NCI-H345 treated with DMSO at 0.1 percent for 48 hours (cell line): ENCODE measurements around the gene SLC6A5.

Source experiments
- DNase-seq: peaks from one replicate; lab custom pipeline; 2025; ENCODE audit not compliant: unreplicated experiment; lab: John Stamatoyannopoulos, UW

Gene SLC6A5

GRCh38 chr11:20596205-20597153, 2.9 kb upstream of the SLC6A5 start:
- DNase-seq, result no peak

- no peak for DNase-seq
These were observed 2.2 kb upstream of the SLC6A5 start for GRCh38 chr11:20597154-20597679.

- DNase-seq, result no peak
These were observed 1.5 kb upstream of the SLC6A5 start for GRCh38 chr11:20597680-20598484.

DNA sequence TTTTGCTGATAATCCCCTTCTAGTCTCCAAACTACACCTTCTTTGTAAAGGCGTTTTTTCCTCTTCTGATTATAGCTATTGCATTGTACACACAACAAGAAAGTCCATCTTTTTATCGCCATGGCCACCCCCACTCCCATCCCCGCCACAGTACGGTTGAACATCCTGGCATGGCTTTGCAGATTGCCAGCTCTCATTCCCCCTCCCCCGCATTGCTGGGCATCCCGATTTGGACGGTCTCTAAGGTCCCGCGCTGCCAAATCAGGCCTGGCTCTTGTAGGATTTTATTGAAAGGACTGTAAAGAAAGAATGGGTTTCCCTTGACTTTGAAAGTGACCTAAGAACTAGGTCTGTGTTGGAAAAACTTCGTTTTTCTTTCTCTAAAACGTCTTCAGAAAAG, 916 bp upstream of the SLC6A5 start:
- no peak for DNase-seq

DNA sequence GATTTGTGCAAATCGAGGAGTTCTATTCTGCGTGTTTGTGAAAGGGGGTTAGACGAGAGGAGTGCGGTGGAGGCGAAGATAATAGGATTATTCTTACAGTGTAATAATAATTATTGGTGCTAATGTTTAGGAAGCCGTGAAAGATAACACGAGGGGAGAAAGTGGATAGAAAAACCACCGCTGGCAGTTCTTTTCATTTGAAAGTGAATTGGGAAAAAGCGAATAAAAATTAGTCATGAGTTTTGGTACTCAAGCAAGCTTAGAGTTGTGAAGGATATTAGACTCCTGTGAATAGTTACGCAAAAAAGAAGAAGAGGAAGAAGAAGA, 575 bp downstream of the SLC6A5 start:
- DNase-seq, result no peak

DNA sequence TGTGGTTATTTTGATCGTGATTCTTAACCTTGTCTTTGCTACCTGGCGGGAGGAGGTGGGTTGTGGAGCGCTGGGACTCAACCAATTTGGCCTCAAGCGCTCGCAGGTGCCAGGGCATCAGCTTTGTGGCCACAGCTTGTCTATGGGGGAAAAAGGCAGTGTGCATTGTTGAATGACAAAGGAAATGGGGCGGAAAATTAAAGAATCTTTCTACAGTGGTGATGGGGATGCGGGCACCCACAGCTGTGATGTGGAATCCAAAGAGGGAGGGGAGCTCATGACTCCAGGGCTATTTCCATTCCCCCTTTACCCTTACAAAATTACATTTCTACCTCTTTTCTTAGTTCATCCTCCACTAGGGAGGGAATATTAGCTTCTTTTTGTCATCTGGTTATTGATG, 1.1 kb downstream of the SLC6A5 start:
- DNase-seq, result no peak

GRCh38 chr11:20601221-20601914, 2.0 kb downstream of the SLC6A5 start:
- DNase-seq, result no peak

GRCh38 chr11:20604295-20604803, 4.9 kb downstream of the SLC6A5 start:
- DNase-seq, result no peak

DNA sequence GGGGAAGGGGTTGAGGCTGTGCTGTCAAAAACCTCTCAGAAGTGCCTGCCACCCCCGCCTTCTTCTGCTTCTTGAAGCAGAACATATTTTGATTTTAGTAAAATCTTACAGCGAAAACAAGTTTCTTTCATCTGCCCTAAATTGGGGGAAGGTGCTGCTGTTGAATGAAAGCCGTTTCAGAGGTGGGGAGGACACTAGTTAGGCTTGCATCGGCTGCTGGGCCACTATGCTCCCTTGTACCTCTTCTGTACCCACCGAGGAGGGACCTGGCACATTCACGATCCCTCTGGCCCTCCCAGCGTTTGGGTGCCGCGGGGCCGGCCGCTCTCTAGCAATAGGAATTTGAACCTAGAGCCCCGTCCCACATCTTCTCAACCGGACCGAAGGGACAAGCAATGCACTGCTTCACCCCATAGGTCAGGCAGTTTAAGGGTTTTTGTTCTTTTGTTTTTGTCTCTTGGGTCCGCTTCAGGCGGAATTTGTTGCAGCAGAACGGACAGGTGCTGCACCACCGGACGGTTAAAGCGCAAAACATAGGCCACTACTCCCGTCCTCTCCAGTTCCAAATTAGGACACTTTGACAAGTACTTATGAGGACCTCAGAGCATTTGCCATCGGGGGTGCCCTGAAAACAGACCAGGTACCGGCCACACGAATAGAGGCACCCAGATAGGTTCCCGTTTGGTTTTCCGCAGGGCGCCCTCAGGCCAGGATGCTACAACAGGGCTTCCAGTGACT, 5.6 kb downstream of the SLC6A5 start:
- no peak for DNase-seq

DNA sequence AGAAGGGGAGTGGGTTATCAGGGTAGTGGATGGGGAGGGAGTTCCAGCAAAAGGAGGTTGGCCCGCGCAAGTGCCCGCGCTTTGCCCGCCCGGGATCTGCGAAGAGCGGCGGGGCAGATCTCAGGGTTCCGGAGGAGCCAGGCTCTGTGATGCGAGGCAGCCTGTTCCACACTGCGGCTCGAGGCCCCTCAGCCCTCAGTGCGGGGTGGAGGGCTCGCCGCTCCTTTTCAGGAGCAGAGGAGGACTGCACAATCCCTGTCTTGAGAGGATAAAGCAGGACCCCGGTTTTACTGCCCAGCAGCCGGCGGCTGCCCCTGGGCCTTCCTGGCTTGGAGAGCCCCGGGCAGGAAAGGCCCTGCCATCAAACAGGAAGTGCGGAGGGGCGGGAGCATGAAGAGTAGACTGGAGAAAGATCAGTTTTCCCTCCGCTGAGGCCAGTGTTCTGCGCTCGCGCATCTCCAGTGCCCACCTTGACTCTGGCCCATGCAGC, 6.2 kb downstream of the SLC6A5 start:
- no peak for DNase-seq

GRCh38 chr11:20608934-20609333, 9.5 kb downstream of the SLC6A5 start:
- DNase-seq, result no peak

DNA sequence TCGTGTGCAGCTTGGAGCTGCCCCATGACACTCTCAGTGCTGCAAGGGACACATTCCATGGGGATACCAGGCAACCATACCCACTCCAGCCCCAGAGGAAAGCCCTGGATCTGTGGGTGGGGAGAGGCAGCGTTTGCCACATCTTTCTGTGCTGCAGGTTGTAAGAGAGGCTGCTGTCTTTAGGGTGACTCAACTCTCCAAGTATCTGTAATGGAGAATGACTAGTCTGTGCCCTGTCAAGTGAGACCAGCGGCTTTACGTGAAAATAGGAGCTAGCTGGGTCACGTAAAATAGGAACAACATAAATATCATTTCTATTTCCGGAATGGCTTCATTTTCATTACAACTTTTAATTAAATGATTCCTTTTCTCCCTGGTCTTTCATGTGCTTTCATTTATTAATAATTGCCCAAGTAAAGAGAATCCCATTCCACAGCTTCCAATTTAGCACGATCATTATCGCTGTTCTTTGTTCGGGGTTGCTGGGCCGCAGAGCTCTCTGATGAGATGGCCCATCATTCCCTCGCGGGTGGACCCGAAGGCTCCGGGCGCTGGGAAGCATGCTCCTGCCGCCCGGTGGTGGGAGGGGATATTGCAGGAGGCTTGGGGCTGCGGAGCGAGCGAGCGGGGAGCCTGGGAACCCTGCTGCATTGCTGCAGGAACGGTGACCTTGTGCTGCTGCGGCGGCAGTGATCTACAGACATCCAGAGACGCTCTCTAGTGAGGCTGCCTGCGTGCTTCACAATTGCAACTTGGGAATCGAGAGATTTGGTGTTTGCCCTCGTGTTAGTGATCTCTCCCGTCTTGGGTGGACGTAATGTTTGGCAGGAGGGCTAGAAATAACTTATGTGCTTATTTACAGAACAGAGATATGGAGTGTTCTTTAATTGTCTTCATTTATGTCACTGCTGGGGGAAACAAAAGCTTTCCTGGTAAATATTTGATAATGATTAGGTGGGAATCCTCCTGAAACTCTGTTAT, 10.6 kb downstream of the SLC6A5 start:
- DNase-seq, result peak; percentile 85

GRCh38 chr11:20610825-20611224, 11.4 kb downstream of the SLC6A5 start:
- no peak for DNase-seq

DNA sequence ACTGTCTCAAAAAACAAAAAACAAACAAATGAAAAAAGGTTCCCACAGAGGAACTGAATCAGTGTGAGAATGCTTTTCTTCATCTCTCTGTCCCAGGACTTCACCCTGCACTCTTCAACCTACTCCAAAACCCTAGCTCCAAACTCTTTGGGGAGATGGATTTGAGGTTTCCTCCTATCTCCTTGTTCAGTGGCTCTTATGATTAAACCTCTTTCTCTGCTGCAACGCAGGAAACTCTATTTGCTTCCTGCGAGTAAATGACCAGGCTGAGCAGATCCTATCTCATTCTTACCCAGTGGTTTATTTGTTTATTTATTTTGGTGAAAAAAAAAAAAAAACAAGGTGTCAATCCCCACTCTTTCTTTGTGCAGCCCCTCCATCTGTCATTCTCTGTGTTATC, 12.0 kb downstream of the SLC6A5 start:
- DNase-seq, result no peak

DNA sequence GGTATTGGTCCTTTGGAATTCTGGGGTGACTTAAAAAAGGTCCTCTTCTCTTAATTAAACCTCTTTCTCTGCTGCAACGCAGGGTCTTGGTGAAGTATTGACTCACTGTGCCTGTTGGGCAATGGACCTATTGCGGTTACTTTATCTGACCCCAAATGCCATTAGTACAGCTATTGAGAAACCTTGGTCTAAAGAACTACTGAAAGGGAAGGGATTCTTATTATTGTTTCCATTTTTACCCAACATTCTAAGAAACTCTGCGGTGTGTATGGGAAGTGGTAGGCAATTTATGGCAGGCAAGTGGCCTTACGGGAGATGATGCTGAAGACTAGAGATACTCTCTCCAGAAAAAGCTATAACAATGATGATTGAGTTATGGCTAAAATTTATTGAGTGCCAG, 12.5 kb downstream of the SLC6A5 start:
- DNase-seq, result no peak

- no peak for DNase-seq
These were observed 13.0 kb downstream of the SLC6A5 start for GRCh38 chr11:20612416-20612815.

DNA sequence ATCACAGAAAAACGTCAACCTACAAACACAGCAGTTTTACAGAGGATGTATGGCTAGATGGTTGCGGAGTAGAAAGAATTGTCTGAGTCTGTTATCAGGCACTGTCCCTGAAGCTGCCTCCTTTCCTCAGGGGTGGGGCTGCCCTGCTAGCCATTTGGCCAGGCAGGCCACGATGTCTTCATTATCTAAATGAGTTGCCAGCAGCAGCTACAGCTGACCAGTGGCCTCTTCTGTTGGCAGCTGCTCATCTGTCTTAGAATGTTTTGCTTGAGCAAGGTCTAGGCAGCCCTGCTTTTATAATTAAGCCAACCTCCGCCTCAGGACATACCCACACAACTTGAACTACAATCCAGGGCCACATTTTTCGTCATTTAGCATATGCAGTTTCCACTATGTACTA, 17.5 kb downstream of the SLC6A5 start:
- no peak for DNase-seq

- DNase-seq, result no peak
These were observed 18.1 kb downstream of the SLC6A5 start for GRCh38 chr11:20617346-20618005.

GRCh38 chr11:20618083-20618482, 18.7 kb downstream of the SLC6A5 start:
- DNase-seq, result no peak
